ENCODE data around the gene SNRNP70. TPM values are rescaled to one million over a fixed set of nuclear protein-coding genes. Genes with fewer than 3 reads are reported as not detected.

SNRNP70 gene
- total RNA-seq, 1 donor from 2014 or later, result 115 TPM

DNA sequence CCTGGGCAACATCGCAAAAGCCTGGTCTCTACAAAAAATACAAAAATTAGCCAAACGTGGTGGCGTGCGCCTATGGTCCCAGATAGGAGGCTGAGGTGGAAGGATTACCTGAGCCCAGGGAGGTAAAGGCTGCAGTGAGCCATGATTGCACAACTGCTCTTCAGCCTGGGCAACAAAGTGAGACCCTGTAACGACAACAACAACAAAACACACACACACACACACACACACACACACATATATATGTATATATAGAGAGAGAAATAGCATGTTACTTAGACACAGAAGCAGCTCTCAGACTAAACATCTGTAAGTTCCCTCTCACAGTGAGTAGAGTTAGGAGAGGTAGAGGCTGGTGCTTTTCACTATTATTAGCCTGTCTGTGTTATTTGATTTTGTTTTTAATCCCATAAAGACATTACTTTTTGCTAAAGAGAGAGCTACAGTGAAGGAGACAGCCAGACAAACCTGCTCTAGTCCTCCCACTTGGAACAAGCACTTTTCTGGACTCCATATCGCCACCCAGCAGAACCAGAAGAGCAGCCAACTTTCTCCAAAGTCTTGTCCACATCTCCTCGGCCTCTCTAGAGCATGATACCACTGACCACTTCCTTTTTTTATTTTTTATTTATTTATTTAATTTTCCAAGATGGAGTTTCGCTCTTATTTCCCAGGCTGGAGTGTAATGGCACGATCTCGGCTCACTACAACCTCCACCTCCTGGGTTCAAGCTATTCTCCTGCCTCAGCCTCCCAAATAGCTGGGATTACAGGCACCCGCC is 26.2 kb downstream of the SNRNP70 start:
- TF ChIP-seq, protein P1, sequence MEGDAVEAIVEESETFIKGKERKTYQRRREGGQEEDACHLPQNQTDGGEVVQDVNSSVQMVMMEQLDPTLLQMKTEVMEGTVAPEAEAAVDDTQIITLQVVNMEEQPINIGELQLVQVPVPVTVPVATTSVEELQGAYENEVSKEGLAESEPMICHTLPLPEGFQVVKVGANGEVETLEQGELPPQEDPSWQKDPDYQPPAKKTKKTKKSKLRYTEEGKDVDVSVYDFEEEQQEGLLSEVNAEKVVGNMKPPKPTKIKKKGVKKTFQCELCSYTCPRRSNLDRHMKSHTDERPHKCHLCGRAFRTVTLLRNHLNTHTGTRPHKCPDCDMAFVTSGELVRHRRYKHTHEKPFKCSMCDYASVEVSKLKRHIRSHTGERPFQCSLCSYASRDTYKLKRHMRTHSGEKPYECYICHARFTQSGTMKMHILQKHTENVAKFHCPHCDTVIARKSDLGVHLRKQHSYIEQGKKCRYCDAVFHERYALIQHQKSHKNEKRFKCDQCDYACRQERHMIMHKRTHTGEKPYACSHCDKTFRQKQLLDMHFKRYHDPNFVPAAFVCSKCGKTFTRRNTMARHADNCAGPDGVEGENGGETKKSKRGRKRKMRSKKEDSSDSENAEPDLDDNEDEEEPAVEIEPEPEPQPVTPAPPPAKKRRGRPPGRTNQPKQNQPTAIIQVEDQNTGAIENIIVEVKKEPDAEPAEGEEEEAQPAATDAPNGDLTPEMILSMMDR (IDR thresholded peaks at IDR 0.05; ENCODE audit: borderline replicate concordance), result no peak
- Histone ChIP-seq H3K9me3 (replicated peaks) (no peaks in the 10 kb centered on the region), H3K27me3 (ENCODE audit: low read depth) (no peaks in the 10 kb centered on the region), H3K4me3 (no peak overlapping the region), H3K4me1 (peaks cover 40% of the 10 kb centered on the region), H3K27ac (replicated peaks) (no peak overlapping the region), H3K36me3 (peaks cover 27% of the 10 kb centered on the region)
- no peak for DNase-seq
- intact Hi-C loops (cut with micrococcal nuclease), result no loop called here

DNA sequence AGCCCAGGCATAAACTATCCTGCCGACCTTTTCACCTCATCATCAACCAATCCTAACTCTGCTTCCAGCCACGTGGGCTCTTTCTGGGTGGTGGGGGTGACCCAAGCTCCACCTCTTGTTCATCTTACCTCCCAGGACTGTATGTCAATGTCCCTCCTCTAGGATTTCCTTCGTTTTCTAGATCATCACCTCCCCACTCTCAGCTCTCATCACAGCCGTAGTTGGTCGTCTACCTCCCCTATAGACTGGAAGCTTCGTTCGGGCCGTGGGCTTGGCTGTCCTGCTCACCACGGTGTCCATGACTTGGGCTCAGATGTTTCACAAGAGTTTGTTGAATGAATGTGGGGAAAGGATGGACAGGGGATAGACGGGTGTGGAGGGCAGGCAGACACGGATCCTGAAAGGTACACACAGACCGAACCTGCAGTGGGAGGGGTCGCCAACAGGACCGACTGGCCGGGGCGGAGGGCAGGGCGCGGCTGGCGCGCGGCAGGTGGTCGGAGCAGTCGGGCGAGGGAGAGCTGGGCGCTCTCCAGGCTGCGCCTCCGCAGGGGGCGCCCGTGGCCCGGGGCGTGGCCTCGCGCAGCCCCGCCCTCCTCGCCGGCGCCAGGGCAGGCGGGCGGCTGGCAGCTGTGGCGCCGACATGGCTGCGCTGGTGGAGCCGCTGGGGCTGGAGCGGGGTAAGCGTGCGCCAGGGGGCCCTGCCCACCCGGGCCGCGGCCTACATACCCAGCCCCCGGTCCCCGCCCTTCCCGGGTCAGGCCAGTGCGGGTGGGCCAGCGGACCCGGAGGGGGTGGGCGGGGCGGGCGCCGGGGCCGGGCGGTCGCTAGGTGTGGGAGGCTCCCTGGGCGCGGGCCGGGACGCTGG is 28.7 kb downstream of the SNRNP70 start, which contains the start of gene LIN7B:
Gene LIN7B (plus strand): TSS at position 609 of the 868 bp plus-strand sequence. CDS start 35 bp downstream, at position 644.
- no peaks in the 10 kb centered on the region for H3K9me3 ChIP-seq (replicated peaks)
- peak within 1 kb of the TSS; percentile 92 for H3K27ac ChIP-seq (replicated peaks)
- peaks cover 1% of the 10 kb centered on the region for H3K36me3 ChIP-seq
- H3K4me3 ChIP-seq, result peak within 1 kb of the TSS; percentile 97
- intact Hi-C loops (cut with micrococcal nuclease), result no loop called here
- peak; percentile 71 for DNase-seq
- TF ChIP-seq, protein P1 (IDR thresholded peaks at IDR 0.05; ENCODE audit: borderline replicate concordance), result peak; percentile 74
- H3K27me3 ChIP-seq (ENCODE audit: low read depth), result no peaks in the 10 kb centered on the region
- H3K4me1 ChIP-seq, result peaks cover 57% of the 10 kb centered on the region

DNA sequence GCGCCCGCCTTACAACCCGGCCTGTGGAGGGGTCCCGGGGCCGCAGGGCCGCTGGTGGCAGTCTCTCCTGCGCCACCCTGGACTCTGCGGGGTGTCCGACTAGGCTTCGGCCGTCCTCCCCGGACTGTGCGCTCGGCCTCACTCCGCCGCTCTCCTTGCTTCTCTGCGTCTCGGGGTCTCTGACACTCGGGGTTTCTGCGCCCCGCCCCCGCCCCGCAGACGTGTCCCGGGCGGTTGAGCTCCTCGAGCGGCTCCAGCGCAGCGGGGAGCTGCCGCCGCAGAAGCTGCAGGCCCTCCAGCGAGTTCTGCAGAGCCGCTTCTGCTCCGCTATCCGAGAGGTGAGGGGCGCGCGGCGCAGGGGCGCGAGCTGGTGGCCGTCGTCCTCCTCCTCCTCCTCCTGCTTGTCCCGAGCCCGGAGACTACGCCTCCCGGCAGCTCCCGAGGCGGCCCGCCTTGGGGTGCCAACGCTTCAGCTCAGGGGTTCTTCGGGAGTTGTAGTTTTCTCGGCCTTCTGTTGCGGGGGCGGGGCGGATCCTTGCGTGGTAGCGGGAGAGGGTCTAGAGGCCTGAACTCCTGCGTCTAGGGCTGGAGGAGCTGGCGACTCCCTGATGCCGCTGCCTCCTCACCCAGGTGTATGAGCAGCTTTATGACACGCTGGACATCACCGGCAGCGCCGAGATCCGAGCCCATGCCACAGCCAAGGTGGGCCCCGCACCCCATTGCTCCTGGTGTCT is 29.5 kb downstream of the SNRNP70 start:
- peak overlapping the region; percentile 92 for H3K27ac ChIP-seq (replicated peaks)
- peaks cover 63% of the 10 kb centered on the region for H3K4me1 ChIP-seq
- H3K27me3 ChIP-seq (ENCODE audit: low read depth), result no peaks in the 10 kb centered on the region
- TF ChIP-seq, protein P1 (IDR thresholded peaks at IDR 0.05; ENCODE audit: borderline replicate concordance), result no peak
- intact Hi-C loops (cut with micrococcal nuclease), result no loop called here
- H3K9me3 ChIP-seq (replicated peaks), result no peaks in the 10 kb centered on the region
- peak; percentile 70 for DNase-seq
- H3K36me3 ChIP-seq, result no peaks in the 10 kb centered on the region
- peak overlapping the region; percentile 97 for H3K4me3 ChIP-seq

DNA sequence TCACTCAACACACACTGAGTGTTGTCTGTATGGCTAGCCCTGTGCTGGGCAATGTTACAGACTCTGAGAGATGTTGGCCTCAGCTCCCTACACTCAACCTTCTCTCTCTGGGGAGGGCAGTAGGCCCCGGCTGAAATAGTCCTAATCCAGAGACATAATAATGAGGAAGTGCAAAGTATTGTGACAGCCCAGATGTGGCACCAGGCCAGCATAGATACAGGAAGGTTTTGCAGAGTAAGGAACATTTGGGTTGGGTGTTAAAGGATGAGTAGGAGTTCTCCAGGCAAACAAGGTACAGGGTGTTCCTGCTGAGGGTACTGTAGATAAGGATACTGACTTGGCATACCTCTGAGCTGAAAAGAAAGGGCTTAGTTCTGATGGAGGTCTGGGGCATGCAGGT is 31.3 kb downstream of the SNRNP70 start:
- DNase-seq, result peak; percentile 57
- H3K4me3 ChIP-seq, result no peak overlapping the region
- intact Hi-C loops (cut with micrococcal nuclease), result no loop called here
- H3K36me3 ChIP-seq, result no peaks in the 10 kb centered on the region
- no peaks in the 10 kb centered on the region for H3K9me3 ChIP-seq (replicated peaks)
- peaks cover 52% of the 10 kb centered on the region for H3K4me1 ChIP-seq
- no peaks in the 10 kb centered on the region for H3K27me3 ChIP-seq (ENCODE audit: low read depth)
- TF ChIP-seq, protein P1 (IDR thresholded peaks at IDR 0.05; ENCODE audit: borderline replicate concordance), result no peak
- H3K27ac ChIP-seq (replicated peaks), result peak overlapping the region; percentile 2
